AG09309 (cell line): ENCODE data around the gene ACTR6.
"Not testable (repeated sequence)": the region's sequence is repeated elsewhere in the genome, so short reads cannot be mapped to it uniquely, and the experiment has no call there.

Experiments used
- DNase-seq: peaks from one replicate; pipeline ENCODE4 v3.0.0-alpha.2; 2010; ENCODE audit warnings: low read depth
- H3K4me3 ChIP-seq: 2 replicates; pipeline ENCODE4 v1.5.1; 2011; ENCODE audit warnings: mild to moderate bottlenecking, low read depth, low read length, moderate library complexity; ENCODE audit not compliant: control insufficient read depth
- TF ChIP-seq, protein P1 (sequence below): IDR thresholded peaks from 2 replicates; pipeline ENCODE4 v1.5.1; 2011; ENCODE audit warnings: mild to moderate bottlenecking, low read depth, low read length, inconsistent platforms; ENCODE audit not compliant: insufficient read depth, control insufficient read depth; ENCODE audit errors: missing control alignments

ACTR6 gene

DNA sequence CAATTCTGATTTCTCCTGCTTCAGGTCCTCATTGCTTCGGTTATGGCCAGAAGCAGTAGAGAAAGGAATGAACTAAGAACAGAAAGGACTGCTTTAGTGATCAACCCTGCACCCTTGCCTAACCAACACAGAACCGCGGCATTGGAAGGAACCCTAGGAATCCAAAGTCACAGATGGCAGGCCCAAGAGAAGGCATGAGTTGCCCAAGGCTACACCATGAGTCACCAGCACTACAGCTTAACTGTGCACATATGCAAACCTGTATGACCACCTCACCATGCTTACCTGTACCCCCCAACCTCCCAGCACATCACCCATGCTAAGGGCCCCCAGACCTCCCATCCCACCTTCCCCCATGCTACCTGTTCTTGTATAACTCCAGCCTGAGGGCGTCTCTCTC lies 32.1 kb upstream of the ACTR6 start:
- no peak overlapping the region for H3K4me3 ChIP-seq
- TF ChIP-seq, protein P1, sequence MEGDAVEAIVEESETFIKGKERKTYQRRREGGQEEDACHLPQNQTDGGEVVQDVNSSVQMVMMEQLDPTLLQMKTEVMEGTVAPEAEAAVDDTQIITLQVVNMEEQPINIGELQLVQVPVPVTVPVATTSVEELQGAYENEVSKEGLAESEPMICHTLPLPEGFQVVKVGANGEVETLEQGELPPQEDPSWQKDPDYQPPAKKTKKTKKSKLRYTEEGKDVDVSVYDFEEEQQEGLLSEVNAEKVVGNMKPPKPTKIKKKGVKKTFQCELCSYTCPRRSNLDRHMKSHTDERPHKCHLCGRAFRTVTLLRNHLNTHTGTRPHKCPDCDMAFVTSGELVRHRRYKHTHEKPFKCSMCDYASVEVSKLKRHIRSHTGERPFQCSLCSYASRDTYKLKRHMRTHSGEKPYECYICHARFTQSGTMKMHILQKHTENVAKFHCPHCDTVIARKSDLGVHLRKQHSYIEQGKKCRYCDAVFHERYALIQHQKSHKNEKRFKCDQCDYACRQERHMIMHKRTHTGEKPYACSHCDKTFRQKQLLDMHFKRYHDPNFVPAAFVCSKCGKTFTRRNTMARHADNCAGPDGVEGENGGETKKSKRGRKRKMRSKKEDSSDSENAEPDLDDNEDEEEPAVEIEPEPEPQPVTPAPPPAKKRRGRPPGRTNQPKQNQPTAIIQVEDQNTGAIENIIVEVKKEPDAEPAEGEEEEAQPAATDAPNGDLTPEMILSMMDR, result no peak
- DNase-seq, result no peak

DNA sequence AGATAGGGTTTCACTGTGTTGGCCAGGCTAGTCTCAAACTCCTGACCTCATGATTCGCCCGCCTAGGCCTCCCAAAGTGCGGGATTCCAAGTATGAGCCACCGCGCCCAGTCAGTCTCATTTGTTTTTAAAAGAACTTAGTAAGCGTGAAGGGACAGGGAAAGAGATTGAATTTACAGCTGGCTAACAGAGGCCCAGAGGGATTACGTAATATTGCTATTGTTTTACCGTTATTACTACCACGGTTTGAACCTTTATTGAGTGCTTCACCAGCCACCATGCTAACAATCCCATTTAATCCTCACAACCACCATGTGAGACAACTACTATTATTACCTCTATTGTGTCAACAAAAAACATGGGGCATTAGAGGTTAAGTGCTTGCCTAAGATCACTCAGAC lies 31.3 kb upstream of the ACTR6 start:
- no peak for DNase-seq
- no peak overlapping the region for H3K4me3 ChIP-seq
- TF ChIP-seq, protein P1, result no peak

DNA sequence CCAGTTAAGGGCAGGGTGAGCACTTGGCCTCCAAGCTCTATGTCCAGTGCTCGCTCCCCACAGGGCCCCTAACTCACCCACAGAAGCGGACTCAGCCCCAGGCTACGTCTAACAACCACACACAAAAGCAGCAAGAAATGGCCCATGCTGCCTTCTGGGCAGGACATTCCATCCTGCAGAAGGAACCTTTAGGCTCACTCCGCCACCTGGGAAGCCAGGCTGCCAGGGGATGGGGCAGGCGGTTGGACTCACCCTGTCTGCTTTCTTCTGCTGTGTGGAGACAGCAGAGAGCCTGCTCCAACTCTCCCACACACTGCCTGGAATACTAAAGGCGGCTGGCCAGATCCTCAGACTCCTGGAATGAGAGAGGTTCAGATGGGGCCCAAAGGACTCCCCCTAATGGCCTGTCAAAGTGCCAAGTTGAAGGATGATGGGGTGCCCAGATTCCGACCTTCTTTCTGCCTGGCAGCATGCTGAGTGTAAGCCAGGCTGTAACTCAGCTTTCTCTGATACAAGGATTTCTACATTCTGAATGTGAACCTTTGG lies 30.2 kb upstream of the ACTR6 start:
- H3K4me3 ChIP-seq, result no peak overlapping the region
- TF ChIP-seq, protein P1, result no peak

DNA sequence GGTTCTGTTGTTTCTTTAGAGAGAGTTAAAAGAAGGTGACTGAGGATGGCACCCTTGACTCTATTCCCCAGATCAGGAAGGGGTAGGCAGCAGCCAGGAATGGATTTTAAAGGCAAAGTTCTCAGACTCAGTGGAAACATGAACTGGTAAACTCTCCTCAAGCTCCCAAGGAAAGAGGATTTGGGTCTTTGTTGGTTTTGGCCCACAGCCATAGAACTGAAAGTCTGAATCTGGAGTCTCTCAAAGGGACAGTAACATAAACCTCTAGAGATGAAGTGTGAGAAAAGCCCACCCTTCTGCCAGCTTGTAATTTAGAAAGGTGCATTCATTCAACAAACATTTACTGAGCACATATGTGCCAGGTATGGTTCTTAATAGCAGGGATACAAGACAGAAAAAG lies 29.4 kb upstream of the ACTR6 start:
- TF ChIP-seq, protein P1, result no peak
- DNase-seq, result no peak

More for the DNA sequence above, 30.2 kb upstream of the ACTR6 start:
- no peak for DNase-seq

DNA sequence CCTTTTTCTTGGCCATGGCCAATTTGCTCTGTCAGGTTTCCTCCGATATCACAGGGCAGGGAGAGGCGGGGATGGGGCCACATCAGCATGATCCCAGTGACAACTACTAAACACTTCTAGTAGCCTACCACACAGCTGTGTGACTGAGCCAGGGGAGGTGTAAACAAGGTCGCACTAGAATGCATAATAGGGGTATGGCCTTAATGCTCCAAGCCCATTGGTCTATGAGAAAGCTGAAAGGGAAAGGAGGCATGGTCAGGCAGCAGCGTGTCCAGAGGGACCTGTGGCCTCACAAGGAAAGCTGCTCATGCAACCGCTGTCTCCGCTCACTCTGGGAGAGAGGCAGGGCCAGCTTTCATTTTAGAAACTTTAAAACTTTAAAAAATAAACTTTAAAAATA lies 27.5 kb upstream of the ACTR6 start:
- DNase-seq, result no peak
- TF ChIP-seq, protein P1, result no peak
- H3K4me3 ChIP-seq, result no peak overlapping the region

More for the DNA sequence above, 29.4 kb upstream of the ACTR6 start:
- no peak overlapping the region for H3K4me3 ChIP-seq

DNA sequence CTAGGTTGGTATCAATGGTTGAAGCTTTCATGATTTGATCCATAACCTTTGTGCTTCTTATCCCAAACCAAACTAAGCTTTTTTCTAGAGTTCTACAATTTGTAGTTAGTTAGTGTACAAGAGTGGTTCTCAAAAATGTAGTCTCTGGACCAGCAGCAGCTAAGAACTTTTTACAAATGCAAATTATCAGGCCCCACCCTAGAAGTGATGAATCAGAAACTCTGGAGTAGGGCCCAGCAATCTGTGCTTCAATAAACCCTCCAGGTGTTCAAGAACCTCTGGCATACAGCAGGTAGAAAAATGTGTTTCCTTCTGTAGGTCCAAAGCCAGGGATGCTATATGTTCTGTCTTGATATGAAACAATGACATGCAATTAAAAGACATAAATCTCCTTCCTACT lies 26.1 kb upstream of the ACTR6 start:
- TF ChIP-seq, protein P1, result no peak
- DNase-seq, result no peak

DNA sequence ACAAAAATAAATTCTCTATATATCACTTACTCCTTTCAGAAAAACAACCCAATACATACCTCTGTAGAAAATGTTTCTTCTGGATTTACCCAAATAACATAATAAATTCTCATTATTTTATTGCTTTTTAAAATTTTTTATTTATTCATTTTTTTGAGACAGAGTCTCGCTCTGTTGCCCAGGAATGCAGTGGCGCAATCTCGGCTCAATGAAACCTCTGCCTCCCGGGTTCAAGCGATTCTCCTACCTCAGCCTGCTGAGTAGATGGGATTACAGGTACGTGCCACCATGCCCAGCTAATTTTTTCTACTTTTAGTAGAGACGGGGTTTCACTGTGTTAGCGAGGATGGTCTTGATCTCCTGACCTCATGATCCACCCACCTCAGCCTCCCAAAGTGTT lies 24.1 kb upstream of the ACTR6 start:
- DNase-seq, H3K4me3 ChIP-seq: not testable (repeated sequence)

More for the DNA sequence above, 26.1 kb upstream of the ACTR6 start:
- H3K4me3 ChIP-seq, result no peak overlapping the region
